HepG2 (cell line): ENCODE measurements around the gene NDUFB4. TPM values are rescaled to one million over a fixed set of nuclear protein-coding genes. Genes with fewer than 3 reads are reported as not detected.
A peak's percentile ranks its signal among the peaks of the same experiment; 100 is the strongest.

Experiments used
- ATAC-seq: fragments of 200-7000 bp; cut with Tn5 transposase; 3 replicates; pipeline ENCODE4 v1.9.1; 2020; ENCODE audit warnings: mild to moderate bottlenecking, moderate library complexity
- BruUV-seq: library from RNA; stranded (reverse); fragments of 400-500 nt; replicated peaks from 2 replicates; lab custom pipeline; 2021; lab: Mats Ljungman, UMichigan
- CTCF ChIA-PET: fragments of 300-600 bp; formaldehyde crosslinking; extraction: SDS; loops from one replicate; lab custom pipeline; 2021; ENCODE audit warnings: low total read pairs, inconsistent platforms, low intra/inter-chr PET ratio; lab: Yijun Ruan, JAX
- POLR2A ChIA-PET: fragments of 350-600 bp; sonication (Branson Sonifier 250); formaldehyde crosslinking; loops from one replicate; lab custom pipeline; 2020; ENCODE audit warnings: antibody characterized with exemption, inconsistent platforms; lab: Yijun Ruan, JAX
- DNase-seq: peaks from one replicate; pipeline ENCODE4 v3.0.0-alpha.2; 2015; ENCODE audit warnings: low spot score
- FAIRE-seq: peaks from 3 replicates; lab custom pipeline; 2011; peaks lifted over from hg19 to GRCh38; lab: Jason Lieb, UNC
- H2AFZ ChIP-seq: one replicate; pipeline ENCODE4 v1.6.1; 2011; ENCODE audit warnings: low read length, inconsistent platforms
- H3K27ac ChIP-seq: fragments of 300-600 bp; 3 replicates; pipeline ENCODE4 v1.8.0; 2011; ENCODE audit warnings: mixed run types, mild to moderate bottlenecking, mixed read lengths, low read length, inconsistent platforms; ENCODE audit not compliant: insufficient read depth; ENCODE audit errors: extremely low read length
- H3K27me3 ChIP-seq, 2 experiments: fragments of 200-600 bp in 1 of 2; 2 replicates in 1 of 2; 3 replicates in 1 of 2; pipeline versions ENCODE4 v1.6.0 to v1.8.0; 2011; ENCODE audit warnings: low read length in 2 of 2, mild to moderate bottlenecking in 2 of 2, moderate library complexity in 2 of 2, inconsistent platforms in 1 of 2; ENCODE audit not compliant: insufficient read depth in 2 of 2, control insufficient read depth in 1 of 2
- H3K36me3 ChIP-seq, 2 experiments: fragments of 200-600 bp in 1 of 2; replicated peaks in 1 of 2; 2 replicates in 1 of 2; 3 replicates in 1 of 2; pipeline versions ENCODE4 v1.5.1 to v1.8.0; 2011; ENCODE audit warnings: low read length in 2 of 2, inconsistent platforms in 1 of 2; ENCODE audit not compliant: insufficient read depth in 2 of 2, control insufficient read depth in 1 of 2
- H3K4me1 ChIP-seq: 2 replicates; pipeline ENCODE4 v1.5.1; 2012; ENCODE audit warnings: low read length, inconsistent platforms; ENCODE audit not compliant: insufficient read depth
- H3K4me2 ChIP-seq: 2 replicates; pipeline ENCODE4 v1.6.0; 2011; ENCODE audit warnings: low read depth, low read length, inconsistent platforms
- H3K4me3 ChIP-seq, 3 experiments: fragments of 200-600 bp in 1 of 3; sonication (generic), shearing (Covaris generic) in 1 of 3; replicated peaks in 1 of 3; 2 replicates each; pipeline ENCODE4 v1.5.1; 2011 to 2016; ENCODE audit warnings: low read length in 3 of 3, inconsistent platforms in 2 of 3, low read depth in 2 of 3, mild to moderate bottlenecking in 2 of 3, control low read depth in 1 of 3, mixed read lengths in 1 of 3; ENCODE audit not compliant: insufficient read depth in 1 of 3
- H3K79me2 ChIP-seq: one replicate; pipeline ENCODE4 v1.6.1; 2011; ENCODE audit warnings: low read length, inconsistent platforms; ENCODE audit not compliant: insufficient read depth
- H3K9ac ChIP-seq: 2 replicates; pipeline ENCODE4 v1.6.0; 2011; ENCODE audit warnings: mild to moderate bottlenecking, low read depth, low read length, inconsistent platforms; ENCODE audit not compliant: insufficient read depth
- H3K9me3 ChIP-seq: 2 replicates; pipeline ENCODE4 v1.5.1; 2012; ENCODE audit warnings: mild to moderate bottlenecking, low read length
- H4K20me1 ChIP-seq: 2 replicates; pipeline ENCODE4 v1.6.0; 2011; ENCODE audit warnings: inconsistent platforms, mild to moderate bottlenecking, low read length, moderate library complexity; ENCODE audit not compliant: insufficient read depth
- CBX1 ChIP-seq: IDR thresholded peaks from one replicate; pipeline ENCODE4 v1.6.1; 2016; ENCODE audit warnings: antibody characterized with exemption, low read depth
- DRAP1 ChIP-seq: IDR thresholded peaks from 2 replicates; pipeline ENCODE4 v1.6.1; 2016; ENCODE audit warnings: missing genetic modification reagents, missing compliant biosample characterization
- EP300 ChIP-seq, 3 experiments: sonication (generic) in 1 of 3; formaldehyde crosslinking in 1 of 3; IDR thresholded peaks; 2 replicates each; pipeline versions ENCODE4 v1.5.1 to v1.6.1; 2011 to 2020; ENCODE audit warnings: low read depth in 2 of 3, low read length in 2 of 3, borderline replicate concordance in 1 of 3, improper control_type of control experiment in 1 of 3, mild to moderate bottlenecking in 1 of 3, missing genetic modification reagents in 1 of 3, moderate library complexity in 1 of 3
- FOXP1 ChIP-seq, 2 experiments: fragments of 450-650 bp in 1 of 2; IDR thresholded peaks; 2 replicates each; pipeline ENCODE4 v1.6.1; 2017 to 2018; ENCODE audit warnings: antibody characterized with exemption in 1 of 2
- MEF2D ChIP-seq: sonication (generic); formaldehyde crosslinking; IDR thresholded peaks from 2 replicates; pipeline ENCODE4 v1.5.1; 2020; ENCODE audit warnings: mild to moderate bottlenecking, missing genetic modification reagents
- NCOA1 ChIP-seq: sonication (generic); formaldehyde crosslinking; IDR thresholded peaks from 2 replicates; pipeline ENCODE4 v1.9.0; 2021; ENCODE audit warnings: missing genetic modification reagents
- NR2C2 ChIP-seq: sonication (generic); formaldehyde crosslinking; IDR thresholded peaks from 2 replicates; pipeline ENCODE4 v1.4.0; 2020; ENCODE audit warnings: missing genetic modification reagents, mild to moderate bottlenecking, moderate library complexity, borderline replicate concordance
- RBAK ChIP-seq: sonication (generic); formaldehyde crosslinking; IDR thresholded peaks from 2 replicates; pipeline ENCODE4 v1.5.1; 2020; ENCODE audit warnings: mild to moderate bottlenecking, missing genetic modification reagents
- USF2 ChIP-seq, 2 experiments: sonication (generic) in 1 of 2; formaldehyde crosslinking in 1 of 2; IDR thresholded peaks; 2 replicates each; pipeline versions ENCODE4 v1.5.1 to v1.6.1; 2011 to 2020; ENCODE audit warnings: borderline replicate concordance in 1 of 2, low read depth in 1 of 2, low read length in 1 of 2, mild to moderate bottlenecking in 1 of 2, missing genetic modification reagents in 1 of 2, moderate library complexity in 1 of 2
- ZBTB33 ChIP-seq: sonication (generic); formaldehyde crosslinking; IDR thresholded peaks from 2 replicates; pipeline ENCODE4 v1.4.0; 2020; ENCODE audit warnings: missing genetic modification reagents
- ZNF235 ChIP-seq: sonication (generic); formaldehyde crosslinking; IDR thresholded peaks from 2 replicates; pipeline ENCODE4 v1.8.1; 2023; ENCODE audit warnings: mild to moderate bottlenecking, missing genetic modification reagents, borderline replicate concordance
- ZNF513 ChIP-seq: sonication (generic); formaldehyde crosslinking; conservative IDR thresholded peaks from 2 replicates; pipeline ENCODE4 v1.5.0; 2020; ENCODE audit warnings: missing genetic modification reagents
- ZNF563 ChIP-seq: sonication (generic); formaldehyde crosslinking; IDR thresholded peaks from 2 replicates; pipeline ENCODE4 v1.8.0; 2022; ENCODE audit warnings: mild to moderate bottlenecking, moderate library complexity, missing genetic modification reagents
- ZNF703 ChIP-seq: sonication (generic); formaldehyde crosslinking; IDR thresholded peaks from 2 replicates; pipeline ENCODE4 v1.5.1; 2020; ENCODE audit warnings: missing genetic modification reagents, mild to moderate bottlenecking, moderate library complexity, borderline replicate concordance
- ZNF710 ChIP-seq: sonication (generic); formaldehyde crosslinking; IDR thresholded peaks from 2 replicates; pipeline ENCODE4 v1.5.0; 2020; ENCODE audit warnings: mild to moderate bottlenecking, missing genetic modification reagents, borderline replicate concordance
- WGBS: methylation state at CpG from one replicate; pipeline ENCODE4 v1.1.6; 2017; ENCODE audit warnings: low lambda C conversion rate; 5-methylcytosine and 5-hydroxymethylcytosine counted together
- in situ Hi-C: cut with HindIII; loops from 2 replicates; pipeline ENCODE4 v1.10.0; 2017; ENCODE audit warnings: low pct_unique_long_range_greater_than_20kb; ENCODE audit not compliant: extremely low pct_ligation_motif_present
- intact Hi-C: fragments of 100-400 bp; cut with micrococcal nuclease; formaldehyde crosslinking; loops from one replicate; pipeline ENCODE4 v1.10.0; 2022; ENCODE audit not compliant: unreplicated experiment
- polyA plus RNA-seq, 8 experiments: library from polyadenylated mRNA; depleted of rRNA in 3 of 8; stranded (reverse) in 7 of 8; unstranded in 1 of 8; fragments of >200 nt; fragmentation: Illumina TruSeq in 4 of 8; extraction: Trizol in 4 of 8; gene quantifications; 2 replicates each; pipeline versions ENCODE4 v1.2.1 to v1.2.3, GENCODE V29; 2011 to 2016; ENCODE audit warnings: low read depth in 4 of 8, missing spikeins in 1 of 8, mixed read lengths in 1 of 8; ENCODE audit not compliant: insufficient read depth in 1 of 8
- total RNA-seq, 5 experiments: library from RNA; depleted of rRNA; stranded (reverse); fragments of >200 nt; fragmentation: Illumina TruSeq; extraction: Trizol; gene quantifications; 2 replicates each; pipeline ENCODE4 v1.2.3, GENCODE V29; 2016; ENCODE audit warnings: low read depth in 1 of 5

Gene NDUFB4
- total and polyA plus RNA-seq, 2 of the 13 experiments (the other 11 are each of a cell fraction or from before 2014, with no cell fraction given): 115 to 116 TPM

- no peaks in the 10 kb centered on the region for H3K79me2 ChIP-seq
- no peak for TF ChIP-seq ZNF563 (CRISPR knock-in tag)
- no peak for TF ChIP-seq RBAK (CRISPR knock-in tag)
- TF ChIP-seq FOXP1 (IDR thresholded peaks at IDR 0.05): no peak
- TF ChIP-seq FOXP1 (CRISPR knock-in tag; IDR thresholded peaks at IDR 0.05): no peak
- TF ChIP-seq ZNF703 (CRISPR knock-in tag): no peak
- no peak for TF ChIP-seq ZNF235 (CRISPR knock-in tag)
- TF ChIP-seq NR2C2 (CRISPR knock-in tag): no peak
- no peak for TF ChIP-seq CBX1
- TF ChIP-seq ZNF513 (CRISPR knock-in tag): no peak
- TF ChIP-seq EP300 (IDR thresholded peaks at IDR 0.05; ENCODE audit: low read depth in 2 of 2, low read length in 2 of 2): no peak
- TF ChIP-seq EP300 (CRISPR knock-in tag; IDR thresholded peaks at IDR 0.05; ENCODE audit: borderline replicate concordance): no peak
- TF ChIP-seq ZNF710 (CRISPR knock-in tag): no peak
- no peak for TF ChIP-seq MEF2D (CRISPR knock-in tag)
- no peak for TF ChIP-seq NCOA1 (CRISPR knock-in tag)
- TF ChIP-seq DRAP1 (CRISPR knock-in tag): no peak
- no peak for TF ChIP-seq ZBTB33
- TF ChIP-seq USF2 (IDR thresholded peaks at IDR 0.05; ENCODE audit: low read depth, low read length): no peak
- no peak for TF ChIP-seq USF2 (CRISPR knock-in tag; IDR thresholded peaks at IDR 0.05; ENCODE audit: borderline replicate concordance)
- ATAC-seq (peak; percentile 45), FAIRE-seq (no peak), DNase-seq (no peak)
- no peaks in the 10 kb centered on the region for H3K9me3 ChIP-seq
- 95% methylated on average over 4 of the region's 4 CpGs for WGBS
- no peaks in the 10 kb centered on the region for H4K20me1 ChIP-seq
- no peak overlapping the region for H3K9ac ChIP-seq
- no TSS peak for BruUV-seq
- H3K27ac ChIP-seq: no peak overlapping the region
- no peak overlapping the region for H3K4me3 ChIP-seq
- ChIA-PET POLR2A (interaction anchor here (1.0 kb wide), 2 partner anchors 36 to 46 kb away, joined by 3 to 4 read pairs; partner anchors contain the start of gene NDUFB4), CTCF (no interaction called here)
- in situ Hi-C loops: no loop called here
- H3K36me3 ChIP-seq: peaks cover 46 to 90% of the 10 kb centered on the region in 2 experiments
- H3K4me2 ChIP-seq: no peak overlapping the region
- no peaks in the 10 kb centered on the region for H3K27me3 ChIP-seq
- no peaks in the 10 kb centered on the region for H3K4me1 ChIP-seq
- no peak overlapping the region for H2AFZ ChIP-seq
- intact Hi-C loops: no loop called here
Measured at GRCh38 chr3:120642368-120642948, 46.3 kb downstream of the NDUFB4 start.
